ENCODE measurements around the gene MATK. TPM values are rescaled to one million over a fixed set of nuclear protein-coding genes. Genes with fewer than 3 reads are reported as not detected.

The MATK gene
- total RNA-seq, 3 donors from 2014 or later, result 2.2 to 3.6 (median 2.4) TPM

DNA sequence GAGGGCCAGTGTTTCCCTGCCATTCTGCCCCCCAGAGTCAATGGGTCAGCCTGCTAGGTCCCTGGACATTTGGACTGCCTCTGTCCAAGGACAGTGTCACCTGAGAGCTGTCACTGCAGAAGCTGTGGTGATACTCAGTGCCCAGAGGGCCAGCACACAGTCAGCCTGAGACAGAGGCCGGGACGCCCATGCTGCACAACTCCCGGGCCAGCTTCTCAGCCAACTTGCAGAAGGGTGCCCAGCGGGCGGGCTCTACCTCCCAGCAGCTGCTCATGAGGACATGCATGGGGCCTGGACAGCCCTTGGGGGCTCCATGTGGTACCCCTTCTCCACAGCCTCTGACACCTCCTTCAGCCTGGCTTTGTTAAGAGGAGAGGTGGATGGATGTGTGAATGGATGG is 10.3 kb downstream of the MATK start:
- Histone ChIP-seq H3K4me3 (no peak overlapping the region), H3K36me3 (ENCODE audit: low read depth) (no peaks in the 10 kb centered on the region), H3K9me3 (peaks cover 4% of the 10 kb centered on the region), H3K4me1 (ENCODE audit: low read depth) (no peaks in the 10 kb centered on the region)
- intact Hi-C loops (cut with DNase I, micrococcal nuclease), result no loop called here
- no peak for TF ChIP-seq CTCF (IDR thresholded peaks at IDR 0.05)
- DNase-seq (no peak), ATAC-seq (no peak)

DNA sequence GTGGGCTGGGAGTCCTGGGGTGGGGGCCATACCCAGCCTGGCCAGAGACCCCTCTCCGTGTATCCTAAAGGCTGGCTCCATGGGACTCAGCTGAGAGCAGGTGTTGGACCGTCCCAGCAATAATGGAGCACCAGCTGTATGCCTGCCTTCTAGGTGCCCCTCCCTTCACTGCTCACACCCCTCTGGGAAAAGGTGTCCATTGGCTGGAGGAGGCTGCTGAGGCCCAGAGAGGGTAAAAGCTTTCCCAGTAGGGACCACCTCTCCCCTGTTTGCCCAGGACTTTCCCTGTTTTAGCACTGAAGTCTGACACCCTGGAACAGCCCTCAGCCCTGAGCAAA is 10.8 kb downstream of the MATK start:
- no peaks in the 10 kb centered on the region for H3K4me1 ChIP-seq (ENCODE audit: low read depth)
- no peaks in the 10 kb centered on the region for H3K36me3 ChIP-seq (ENCODE audit: low read depth)

DNA sequence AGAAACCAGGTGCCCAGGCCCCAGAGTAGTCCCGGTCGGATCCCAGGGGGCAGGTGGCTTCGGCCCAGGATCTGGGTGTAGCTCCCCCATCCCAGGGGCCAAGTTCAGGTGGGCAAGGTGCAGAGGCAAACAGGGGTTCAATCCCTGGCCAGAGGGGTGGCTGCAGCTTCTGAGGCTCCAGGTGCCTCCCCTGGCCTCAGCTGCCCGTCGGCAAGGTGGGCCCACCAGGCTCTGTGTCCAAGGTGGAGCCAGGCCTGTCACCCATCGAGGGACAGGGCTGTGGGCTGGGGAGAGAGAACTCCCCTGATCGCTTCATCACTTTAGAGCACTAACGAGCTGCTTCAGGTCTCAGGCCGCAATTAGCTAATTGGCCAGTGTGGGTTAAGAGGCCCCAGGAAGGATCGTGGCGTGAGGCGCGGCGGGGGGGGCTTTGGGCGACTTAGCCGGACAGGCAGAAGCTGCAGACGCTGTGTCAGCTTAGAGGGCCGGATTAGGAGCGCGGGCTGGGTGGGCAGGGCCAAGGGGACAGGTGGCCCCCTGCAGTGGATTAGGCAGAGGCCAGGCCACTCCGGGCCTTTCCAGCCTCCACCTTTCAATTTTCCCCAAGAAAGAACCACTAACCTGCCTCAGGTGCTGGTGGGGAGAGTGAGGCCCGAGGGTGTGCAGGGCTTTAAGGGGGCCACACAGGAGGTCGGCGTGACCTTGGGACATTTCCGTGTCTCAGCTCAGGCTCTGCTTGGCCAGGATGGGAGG is 11.4 kb downstream of the MATK start:
- no peak for TF ChIP-seq CTCF (IDR thresholded peaks at IDR 0.05)
- no peak for DNase-seq
- intact Hi-C loops (cut with DNase I, micrococcal nuclease), result no loop called here
- Histone ChIP-seq H3K36me3 (ENCODE audit: low read depth) (no peaks in the 10 kb centered on the region), H3K9me3 (no peaks in the 10 kb centered on the region), H3K4me1 (ENCODE audit: low read depth) (no peaks in the 10 kb centered on the region), H3K4me3 (no peak overlapping the region)
- ATAC-seq, result no peak

More for the DNA sequence above, 10.8 kb downstream of the MATK start:
- no peak for TF ChIP-seq CTCF (IDR thresholded peaks at IDR 0.05)
- DNase-seq (no peak), ATAC-seq (no peak)
- intact Hi-C loops (cut with DNase I, micrococcal nuclease), result no loop called here
- no peaks in the 10 kb centered on the region for H3K9me3 ChIP-seq
- no peak overlapping the region for H3K4me3 ChIP-seq

- no peaks in the 10 kb centered on the region for H3K36me3 ChIP-seq (ENCODE audit: low read depth)
- no peaks in the 10 kb centered on the region for H3K4me1 ChIP-seq (ENCODE audit: low read depth)
- no peaks in the 10 kb centered on the region for H3K9me3 ChIP-seq
- ATAC-seq, result no peak
- H3K4me3 ChIP-seq, result no peak overlapping the region
- TF ChIP-seq CTCF (IDR thresholded peaks at IDR 0.05), result no peak
- DNase-seq, result no peak
- intact Hi-C loops (cut with DNase I, micrococcal nuclease), result no loop called here
Measured at GRCh38 chr19:3773814-3774515, 12.2 kb downstream of the MATK start.

- ATAC-seq, result no peak
Measured at GRCh38 chr19:3771906-3772455, 14.2 kb downstream of the MATK start, which contains the start of gene RAX2. Gene RAX2 (minus strand): TSS chr19:3772228. CDS start chr19:3771742, 486 bp downstream.

More at GRCh38 chr19:3771906-3772455, 14.2 kb downstream of the MATK start, which contains the start of gene RAX2:
- intact Hi-C loops (cut with DNase I, micrococcal nuclease), result no loop called here
- Histone ChIP-seq H3K4me3 (no peak within 1 kb of the TSS), H3K4me1 (ENCODE audit: low read depth) (no peaks in the 10 kb centered on the region), H3K36me3 (ENCODE audit: low read depth) (peaks cover 4% of the 10 kb centered on the region), H3K9me3 (no peaks in the 10 kb centered on the region)
- TF ChIP-seq CTCF (IDR thresholded peaks at IDR 0.05), result no peak
- DNase-seq, result no peak
